DND-41 (cell line): Measurements from ENCODE around the gene LPGAT1.

Source experiments
- ATAC-seq: fragments of 200-7000 bp; cut with Tn5 transposase; 3 replicates; pipeline ENCODE4 v1.9.1; 2021; ENCODE audit warnings: low read depth; ENCODE audit not compliant: insufficient read depth
- DNase-seq: peaks from one replicate; pipeline ENCODE4 v3.0.0-alpha.2; 2020
- H2AFZ ChIP-seq: 2 replicates; pipeline ENCODE4 v1.6.0; 2012; ENCODE audit warnings: low read depth, low read length
- H3K27ac ChIP-seq: 2 replicates; pipeline ENCODE4 v1.5.1; 2012; ENCODE audit warnings: low read length, inconsistent platforms
- H3K27me3 ChIP-seq: fragments of 200-600 bp; sonication (generic); 2 replicates; pipeline ENCODE4 v1.6.0; 2012; ENCODE audit warnings: low read length, mild to moderate bottlenecking, inconsistent platforms; ENCODE audit not compliant: insufficient read depth, poor library complexity
- H3K36me3 ChIP-seq: 2 replicates; pipeline ENCODE4 v1.5.1; 2012; ENCODE audit warnings: low read length, inconsistent platforms; ENCODE audit not compliant: insufficient read depth
- H3K4me1 ChIP-seq: 2 replicates; pipeline ENCODE4 v1.5.1; 2012; ENCODE audit warnings: mild to moderate bottlenecking, low read length; ENCODE audit not compliant: insufficient read depth
- H3K4me2 ChIP-seq: 2 replicates; pipeline ENCODE4 v1.6.0; 2012; ENCODE audit warnings: mild to moderate bottlenecking, moderate library complexity, low read length, inconsistent platforms; ENCODE audit not compliant: insufficient read depth
- H3K4me3 ChIP-seq, 2 experiments: fragments of 200-600 bp in 1 of 2; shearing (Covaris generic) in 1 of 2; 2 replicates each; pipeline ENCODE4 v1.5.1; 2012 to 2016; ENCODE audit warnings: inconsistent platforms in 2 of 2, low read length in 2 of 2, mild to moderate bottlenecking in 2 of 2, low read depth in 1 of 2, moderate library complexity in 1 of 2
- H3K79me2 ChIP-seq: 2 replicates; pipeline ENCODE4 v1.6.0; 2012; ENCODE audit warnings: low read length, inconsistent platforms; ENCODE audit not compliant: insufficient read depth
- H3K9ac ChIP-seq: 2 replicates; pipeline ENCODE4 v1.6.0; 2012; ENCODE audit warnings: low read depth, mild to moderate bottlenecking, inconsistent platforms, low read length, moderate library complexity
- H3K9me3 ChIP-seq: 2 replicates; pipeline ENCODE4 v1.5.1; 2012; ENCODE audit warnings: low read length, moderate library complexity, mild to moderate bottlenecking, inconsistent platforms; ENCODE audit not compliant: insufficient read depth, severe bottlenecking
- H4K20me1 ChIP-seq: 2 replicates; pipeline ENCODE4 v1.6.0; 2012; ENCODE audit warnings: low read length; ENCODE audit not compliant: insufficient read depth
- CTCF ChIP-seq: IDR thresholded peaks from 2 replicates; pipeline ENCODE4 v1.5.1; 2012; ENCODE audit warnings: borderline replicate concordance, low read length, moderate library complexity, mild to moderate bottlenecking; ENCODE audit not compliant: poor library complexity, severe bottlenecking; ENCODE audit errors: extremely low read depth
- EZH2 ChIP-seq: IDR thresholded peaks from 3 replicates; pipeline ENCODE4 v1.6.1; 2012; ENCODE audit warnings: borderline replicate concordance, low read depth, mild to moderate bottlenecking, moderate library complexity, low read length, inconsistent platforms; ENCODE audit not compliant: severe bottlenecking

LPGAT1 gene

GRCh38 chr1:211827051-211827450 lies 3.5 kb downstream of the LPGAT1 start:
- no peaks in the 10 kb centered on the region for H3K79me2 ChIP-seq
- H3K4me1 ChIP-seq: peaks cover 29% of the 10 kb centered on the region
- no peaks in the 10 kb centered on the region for H3K9me3 ChIP-seq
- ATAC-seq (no peak), DNase-seq (no peak)
- no peaks in the 10 kb centered on the region for H4K20me1 ChIP-seq
- no peak overlapping the region for H3K9ac ChIP-seq
- H3K27me3 ChIP-seq: no peaks in the 10 kb centered on the region
- TF ChIP-seq EZH2 (no peak), CTCF (no peak)
- H3K4me2 ChIP-seq: 0 out of 2 replicates have a peak overlapping the region, but pooled peaks have one; percentile 77
- H3K36me3 ChIP-seq: peaks cover 7% of the 10 kb centered on the region; the same call in 1 of the 2 replicates
- no peak overlapping the region for H3K27ac ChIP-seq
- no peak overlapping the region for H2AFZ ChIP-seq
- H3K4me3 ChIP-seq: no peak overlapping the region

DNA sequence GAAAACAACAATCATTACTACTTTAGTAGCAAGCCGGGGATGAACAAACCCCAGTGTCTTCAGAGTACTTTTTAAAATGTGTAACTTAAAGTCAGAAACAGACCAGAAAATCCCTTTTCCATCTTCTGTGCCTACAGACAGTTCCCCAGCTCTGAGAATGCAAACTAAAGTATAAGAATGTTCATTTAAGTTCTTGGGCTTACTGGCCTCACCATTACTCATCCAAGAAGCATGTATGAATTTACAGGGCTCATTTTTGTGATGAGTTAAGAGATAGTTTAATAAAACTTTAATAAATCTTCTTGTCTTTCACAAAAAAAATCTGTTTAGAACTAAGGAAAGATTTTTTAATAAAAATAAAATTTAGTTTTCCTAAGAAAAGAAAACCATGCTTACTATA lies 4.6 kb downstream of the LPGAT1 start:
- TF ChIP-seq EZH2 (no peak), CTCF (no peak)
- no peak overlapping the region for H3K9ac ChIP-seq

DNA sequence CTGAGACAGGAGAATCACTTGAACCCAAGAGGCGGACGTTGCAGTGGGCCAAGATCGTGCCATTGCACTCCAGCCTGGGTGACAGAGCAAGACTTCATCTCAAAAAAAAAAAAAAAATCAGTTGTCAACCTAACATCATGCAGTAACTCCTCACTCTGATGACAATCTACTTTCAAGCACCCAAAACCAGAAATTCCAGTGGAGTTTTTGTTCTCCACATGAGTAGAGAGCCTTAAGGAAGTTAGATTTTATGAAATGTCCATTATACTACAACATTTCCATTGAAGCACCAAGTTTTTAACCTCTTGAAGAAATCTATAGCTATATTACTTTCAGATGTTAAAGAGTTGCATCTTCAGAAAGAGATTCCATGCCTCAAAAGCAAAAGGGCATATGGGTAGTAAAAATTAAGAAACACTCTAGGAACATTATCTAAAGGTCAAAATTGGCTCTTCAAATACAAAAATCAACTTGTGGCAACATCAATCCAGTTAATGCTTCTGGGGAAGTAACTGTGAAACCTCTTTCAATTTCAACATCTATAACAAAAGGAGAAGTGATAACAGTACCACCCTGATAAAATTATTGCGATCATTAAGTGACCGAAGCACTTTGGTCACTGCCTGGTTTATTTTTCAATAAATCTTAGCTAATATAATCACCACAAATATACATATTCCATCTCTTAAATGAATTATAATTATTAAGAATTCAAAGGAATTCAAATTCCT lies 7.7 kb downstream of the LPGAT1 start:
- no peak overlapping the region for H3K4me2 ChIP-seq
- H3K9me3 ChIP-seq: no peaks in the 10 kb centered on the region
- H3K4me3 ChIP-seq: no peak overlapping the region
- H3K36me3 ChIP-seq: peaks cover 24% of the 10 kb centered on the region; the same call in 1 of the 2 replicates
- peaks cover 4% of the 10 kb centered on the region for H3K4me1 ChIP-seq
- H3K9ac ChIP-seq: no peak overlapping the region
- DNase-seq: no peak
- no peak overlapping the region for H3K27ac ChIP-seq
- no peaks in the 10 kb centered on the region for H3K79me2 ChIP-seq
- H3K27me3 ChIP-seq: no peaks in the 10 kb centered on the region
- no peak overlapping the region for H2AFZ ChIP-seq
- no peaks in the 10 kb centered on the region for H4K20me1 ChIP-seq
- TF ChIP-seq CTCF: no peak
- no peak for TF ChIP-seq EZH2
- ATAC-seq: no peak

More for the DNA sequence above, 4.6 kb downstream of the LPGAT1 start:
- no peak overlapping the region for H3K27ac ChIP-seq
- no peaks in the 10 kb centered on the region for H3K79me2 ChIP-seq
- ATAC-seq: no peak
- H3K4me1 ChIP-seq: peaks cover 21% of the 10 kb centered on the region
- DNase-seq: no peak
- H3K4me2 ChIP-seq: no peak overlapping the region
- H3K4me3 ChIP-seq: no peak overlapping the region
- no peaks in the 10 kb centered on the region for H3K27me3 ChIP-seq
- H2AFZ ChIP-seq: no peak overlapping the region
- H4K20me1 ChIP-seq: no peaks in the 10 kb centered on the region
- H3K9me3 ChIP-seq: no peaks in the 10 kb centered on the region
- H3K36me3 ChIP-seq: peaks cover 7% of the 10 kb centered on the region; the same call in 1 of the 2 replicates
